HG02610 (cell line): ENCODE results near the gene IMPACT.

Experiments
- ATAC-seq: cut with Tn5 transposase; IDR thresholded peaks from one replicate; pipeline ENCODE4 v1.9.1; 2021; ENCODE audit warnings: mild to moderate bottlenecking, moderate library complexity; ENCODE audit not compliant: unreplicated experiment

Gene IMPACT

DNA sequence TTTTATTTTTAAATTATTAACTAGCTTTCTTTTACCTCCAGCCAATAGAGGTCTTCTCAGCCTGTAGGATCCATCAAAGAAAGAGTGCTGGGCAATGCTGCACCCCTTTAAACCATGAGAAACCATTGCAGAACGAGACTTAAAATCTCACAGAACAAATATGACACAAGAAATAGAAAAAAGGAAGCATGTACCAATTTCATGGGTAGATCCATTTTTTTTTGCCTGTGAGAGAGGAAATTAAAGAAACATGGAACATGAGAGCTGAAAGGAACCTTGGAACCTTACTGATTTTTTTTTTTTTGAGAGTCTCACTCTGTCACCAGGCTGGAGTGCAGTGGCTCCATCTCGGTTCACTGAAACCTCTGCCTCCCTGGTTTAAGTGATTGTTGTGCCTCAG, 47.9 kb downstream of the IMPACT start:
- no peak for ATAC-seq

- no peak for ATAC-seq
These were observed 49.6 kb downstream of the IMPACT start for GRCh38 chr18:24475926-24476589.

DNA sequence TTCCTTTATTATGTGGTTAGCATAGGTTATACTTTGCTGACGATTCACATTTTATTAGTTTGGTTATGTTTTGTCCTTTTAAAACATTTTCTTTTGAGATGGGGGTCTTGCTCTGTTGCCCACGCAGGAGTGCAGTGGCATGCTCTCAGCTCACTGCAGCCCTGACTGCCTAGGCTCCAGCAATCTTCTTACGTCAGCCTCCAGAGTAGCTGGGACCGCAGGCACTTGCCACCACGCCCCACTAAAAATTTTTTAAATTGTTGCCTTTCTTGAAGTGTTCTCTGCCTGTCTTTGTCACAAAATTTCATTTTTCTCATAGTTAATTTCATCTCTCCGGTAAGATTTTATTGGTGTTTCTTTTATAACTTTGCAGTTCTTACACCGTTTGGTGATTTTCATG, 52.9 kb downstream of the IMPACT start:
- ATAC-seq: no peak

DNA sequence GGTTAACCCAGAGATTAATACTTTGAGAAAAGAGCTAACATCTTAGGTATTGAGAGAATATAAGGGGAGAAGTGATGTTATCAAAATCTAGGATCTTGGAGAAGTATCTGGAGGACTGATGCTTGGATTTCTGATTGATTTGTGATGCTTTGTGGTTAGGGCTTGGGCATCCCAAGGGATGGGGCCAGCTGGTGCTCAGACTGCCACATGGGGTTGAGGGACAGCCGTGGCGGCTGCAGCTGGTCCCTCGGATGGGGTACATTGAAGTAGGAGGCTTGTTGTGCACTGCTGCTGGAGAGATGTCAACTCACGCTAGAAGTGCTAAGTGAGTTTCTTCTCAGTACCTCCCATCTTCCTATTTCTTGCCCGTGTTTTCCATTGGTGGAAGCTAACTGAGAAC, 56.4 kb downstream of the IMPACT start:
- ATAC-seq: no peak

DNA sequence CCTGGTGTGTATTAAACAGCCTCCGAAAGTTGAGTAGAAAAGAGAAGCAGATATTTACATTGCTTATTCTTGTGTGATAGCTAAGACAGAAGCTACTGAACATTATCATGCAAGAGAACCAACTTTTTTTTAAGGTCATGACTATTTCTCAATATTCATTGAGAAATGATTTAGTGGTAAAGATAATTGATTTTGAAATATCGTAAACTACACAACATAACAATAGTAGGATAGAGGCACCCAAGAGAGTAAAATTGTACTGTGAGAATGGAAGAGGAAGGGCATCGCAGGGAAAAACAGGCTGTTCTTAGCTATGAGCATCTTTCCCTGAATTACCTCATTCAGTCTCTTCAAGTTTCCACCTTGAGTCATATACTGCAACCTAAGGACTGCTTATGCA, 59.2 kb downstream of the IMPACT start:
- ATAC-seq: no peak

- ATAC-seq: no peak
These were observed 60.2 kb downstream of the IMPACT start for GRCh38 chr18:24486684-24487083.

GRCh38 chr18:24488824-24489493, 62.5 kb downstream of the IMPACT start:
- no peak for ATAC-seq

- no peak for ATAC-seq
These were observed 64.1 kb downstream of the IMPACT start for GRCh38 chr18:24490539-24490938.

DNA sequence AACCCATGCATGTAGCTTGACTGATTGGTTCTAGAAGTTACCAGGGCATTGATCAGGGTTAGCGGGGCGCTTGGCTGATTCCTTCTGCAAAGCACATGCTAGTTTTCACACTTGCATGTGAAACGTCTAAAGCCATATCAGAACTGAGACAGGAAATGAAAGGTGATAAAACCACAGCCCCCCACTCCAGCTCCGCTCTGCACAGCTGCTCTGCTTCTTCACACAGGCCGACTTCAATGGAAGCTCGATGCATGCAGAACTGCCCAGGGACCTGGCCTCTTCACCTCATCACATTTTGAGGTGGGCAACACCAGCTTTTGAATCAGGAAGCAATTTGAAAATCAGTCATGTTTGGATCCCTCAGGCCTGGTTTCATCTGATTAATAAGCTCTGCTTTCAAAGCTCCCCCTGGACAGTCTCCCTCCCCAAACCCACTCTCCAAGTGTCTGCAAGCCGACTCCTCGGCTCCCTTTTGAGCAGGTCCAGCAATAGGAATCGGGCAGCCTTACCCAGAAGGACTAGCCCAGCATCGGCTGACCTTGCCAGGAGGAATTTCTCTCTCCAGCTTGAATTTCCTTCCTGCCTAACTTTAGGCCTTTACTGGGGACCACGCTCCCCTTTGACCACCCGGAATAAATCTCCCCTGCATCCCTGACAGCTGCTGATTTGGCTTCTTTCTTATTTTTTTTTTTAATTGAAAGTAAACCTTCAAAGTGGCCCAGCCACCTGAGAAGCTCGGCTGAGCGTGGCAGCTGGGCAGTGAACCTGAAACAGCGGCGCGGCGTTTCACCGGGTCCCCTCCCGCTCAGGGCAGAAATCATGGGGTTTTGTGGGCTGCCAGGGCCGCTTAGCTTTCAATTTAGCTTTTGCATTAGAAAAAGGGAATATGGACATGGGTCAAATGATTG, 65.7 kb downstream of the IMPACT start:
- peak; percentile 87 for ATAC-seq

DNA sequence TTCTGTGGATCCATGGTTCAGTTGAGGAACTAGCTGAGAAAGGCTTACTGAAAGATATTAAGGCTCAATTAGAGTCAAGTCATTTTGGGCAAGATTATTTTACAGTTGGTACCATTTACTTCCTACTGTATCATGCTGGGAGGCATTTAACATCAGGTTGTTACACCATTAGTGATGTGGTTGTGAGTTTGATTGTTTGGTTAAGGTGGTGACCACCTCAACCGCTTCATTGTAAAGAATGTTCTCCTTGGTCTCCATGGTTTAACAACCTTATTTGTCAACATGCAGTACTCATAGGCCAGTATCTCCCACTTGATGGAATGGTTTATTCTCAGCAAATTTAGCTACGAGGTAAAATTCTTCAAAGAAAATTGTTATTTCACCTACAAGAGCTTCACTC, 68.1 kb downstream of the IMPACT start:
- no peak for ATAC-seq

DNA sequence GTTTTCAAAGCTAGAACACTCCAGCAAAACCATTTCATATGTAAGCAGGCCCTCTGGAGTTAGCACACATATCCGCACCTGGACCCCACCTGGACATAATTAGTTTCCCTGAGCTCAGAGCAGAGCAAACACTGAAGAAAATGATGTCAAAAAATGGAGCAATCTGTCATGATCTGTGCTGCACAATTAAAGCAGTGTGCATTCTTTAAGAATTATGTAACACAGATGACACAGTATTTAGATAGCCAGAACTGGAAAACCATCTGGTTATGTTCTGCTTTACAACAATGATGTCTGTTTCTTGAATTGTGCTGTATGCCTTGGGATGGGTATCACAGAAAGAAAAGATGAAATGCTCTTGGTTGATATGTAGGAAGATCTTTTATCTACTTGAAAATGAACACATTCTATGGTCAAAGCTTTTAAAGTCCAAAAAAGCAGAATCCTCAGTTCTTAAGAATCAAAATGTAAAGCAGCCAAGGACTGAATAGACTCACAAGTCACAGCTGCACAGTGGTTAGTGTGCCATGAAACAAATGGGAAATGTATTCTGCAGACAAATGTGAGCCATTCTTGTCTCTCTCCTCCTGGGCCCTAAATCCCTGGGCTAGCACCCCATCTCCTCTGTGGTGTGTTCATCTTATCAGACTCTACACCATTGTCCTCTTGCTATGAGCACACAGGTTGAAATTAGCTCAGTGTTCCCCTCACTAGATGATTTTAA, 70.7 kb downstream of the IMPACT start:
- no peak for ATAC-seq

DNA sequence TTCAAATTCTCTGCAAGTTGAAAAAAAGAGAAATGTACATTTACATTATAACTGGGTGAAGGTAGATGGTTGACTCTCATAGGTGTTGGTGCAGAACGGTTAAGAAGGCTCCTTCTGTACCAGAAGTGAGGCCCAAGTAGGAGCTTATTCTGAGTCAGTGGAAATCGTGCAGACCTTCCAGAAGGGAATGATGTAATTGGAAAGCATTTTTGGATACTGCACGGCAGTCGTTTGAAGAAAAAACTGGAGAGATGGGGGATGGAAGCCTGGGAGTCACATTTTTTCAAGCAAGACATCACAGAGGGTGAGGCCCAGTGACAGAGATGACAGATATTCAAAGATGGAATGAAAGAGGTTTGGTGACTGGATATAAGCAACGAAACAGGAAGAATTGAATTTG, 73.3 kb downstream of the IMPACT start:
- no peak for ATAC-seq

DNA sequence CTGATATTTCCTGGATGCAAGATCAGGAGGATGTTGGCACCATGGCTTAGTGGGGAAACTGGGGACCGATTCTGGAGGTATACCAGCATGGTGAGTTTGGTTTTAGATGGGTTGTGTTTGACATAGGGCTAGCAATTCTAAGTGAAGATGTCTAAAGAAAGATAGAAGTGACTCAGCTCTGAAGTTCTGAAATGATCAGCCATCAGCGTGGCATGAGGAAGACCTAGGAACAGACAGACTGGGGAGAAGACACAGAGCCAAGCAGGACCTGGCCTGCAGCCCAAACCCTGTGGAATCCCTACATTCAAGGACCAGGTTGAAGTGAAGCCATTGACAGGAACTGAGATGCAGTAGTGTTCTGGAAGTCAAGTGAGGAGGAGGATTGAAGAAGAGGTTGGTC, 73.7 kb downstream of the IMPACT start:
- ATAC-seq: no peak

GRCh38 chr18:24500766-24501165, 74.3 kb downstream of the IMPACT start:
- ATAC-seq: no peak

- ATAC-seq: no peak
These were observed 76.4 kb downstream of the IMPACT start for GRCh38 chr18:24502667-24503523.
